ENCODE measurements around the gene BRD3OS.

- TF ChIP-seq CTCF (IDR thresholded peaks at IDR 0.05) (no peak), EZH2 (IDR thresholded peaks at IDR 0.05; ENCODE audit: borderline replicate concordance, insufficient read depth, low read depth, low read length, poor library complexity, severe bottlenecking) (no peak)
Measured at GRCh38 chr9:133990366-133991213, 34.7 kb upstream of the BRD3OS start.
